GM19193 (cell line): ENCODE data around the gene AKR1E2.

Experiments
- POLR2A ChIP-seq: IDR thresholded peaks from 4 replicates; pipeline ENCODE4 v1.6.1; 2011; ENCODE audit not compliant: insufficient read depth, insufficient read length; ENCODE audit errors: extremely low read depth

AKR1E2 gene

DNA sequence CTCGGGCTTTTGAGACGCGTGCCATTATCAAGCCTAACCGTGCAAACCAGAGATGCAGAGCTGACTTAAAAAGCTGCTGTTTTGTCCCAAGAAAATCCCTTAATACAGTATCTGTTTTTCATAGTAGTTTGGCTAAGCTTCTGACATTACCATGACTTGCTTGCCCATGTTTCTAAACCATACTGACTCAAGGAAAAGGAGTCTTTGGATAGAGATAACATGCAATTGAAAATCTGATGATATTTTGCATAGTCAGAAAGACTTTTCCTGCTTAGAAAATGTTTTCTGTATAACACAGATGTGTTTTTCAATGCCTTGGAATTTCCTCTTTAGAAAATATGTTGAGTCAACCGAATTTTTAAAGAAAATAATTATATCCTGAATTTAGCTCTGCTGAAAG is 21.5 kb upstream of the AKR1E2 start:
- TF ChIP-seq POLR2A = no peak

DNA sequence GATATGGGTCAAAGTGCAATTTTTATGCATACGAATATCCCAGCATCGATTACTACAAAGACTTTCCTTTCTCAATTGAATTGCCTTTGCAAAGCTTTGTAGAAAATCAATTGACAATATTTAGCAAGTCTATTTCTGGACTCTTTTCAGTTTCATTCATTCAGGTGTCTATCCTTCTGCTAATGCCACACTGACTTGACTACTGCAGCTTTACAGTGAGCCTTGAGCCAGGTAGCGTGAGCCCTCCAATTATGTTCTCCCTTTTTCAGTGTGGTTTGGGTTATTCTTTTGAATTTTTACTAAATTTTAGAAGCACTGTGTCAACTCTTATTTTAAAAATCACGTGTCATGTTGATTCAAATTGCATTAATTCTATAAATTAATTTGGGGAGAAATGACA is 19.5 kb upstream of the AKR1E2 start:
- no peak for TF ChIP-seq POLR2A

DNA sequence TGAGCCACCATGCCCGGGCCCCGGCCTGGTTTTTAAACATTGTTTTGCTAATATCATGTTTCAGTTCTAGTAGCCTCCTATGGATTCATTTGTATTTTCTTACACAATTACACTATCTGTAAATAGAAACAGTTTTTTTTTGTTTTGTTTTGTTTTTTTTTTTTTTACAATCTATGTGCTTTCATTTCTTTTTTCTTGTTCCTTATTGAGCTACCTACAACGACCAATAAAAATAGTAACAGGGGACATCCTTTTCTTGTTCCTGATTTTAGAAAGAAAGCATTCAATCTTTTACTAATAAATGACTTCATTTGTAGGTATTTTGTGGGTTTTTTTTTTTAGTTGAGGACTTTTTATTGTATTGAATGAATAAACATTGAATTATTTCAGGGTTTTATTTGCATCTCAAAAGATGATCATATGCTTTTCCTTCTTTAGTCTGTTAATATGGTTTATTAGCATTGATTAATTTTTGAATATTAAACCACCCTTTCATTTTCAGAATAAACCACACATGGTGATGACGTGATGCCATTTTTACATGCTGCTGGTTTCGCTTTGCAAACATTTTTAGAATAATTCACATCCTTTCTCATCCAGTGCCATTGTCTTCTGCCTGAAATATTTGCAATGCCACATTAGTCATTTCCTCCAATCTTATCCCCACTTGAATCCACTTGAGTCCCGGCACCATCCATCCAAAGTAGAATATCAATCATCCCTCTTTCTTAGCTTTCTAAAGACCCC is 18.1 kb upstream of the AKR1E2 start:
- no peak for TF ChIP-seq POLR2A

DNA sequence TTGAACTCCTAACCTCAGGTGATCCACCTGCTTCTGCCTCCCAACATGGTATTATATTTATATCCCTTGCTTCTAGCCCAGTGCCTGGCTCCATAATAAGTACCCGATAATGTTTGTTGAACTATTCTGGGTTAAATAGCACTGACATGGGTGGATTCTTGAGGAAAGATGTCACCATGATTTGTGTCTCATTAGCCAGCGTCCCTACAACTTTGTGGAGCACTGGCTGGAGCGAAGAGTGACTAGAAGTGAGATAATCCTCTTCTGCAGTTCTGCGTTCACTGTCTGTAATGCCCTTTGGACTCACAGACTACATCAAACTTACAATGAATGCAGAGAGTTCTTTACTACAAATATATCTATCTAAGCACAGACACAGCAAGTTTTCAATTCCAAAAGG is 16.9 kb upstream of the AKR1E2 start:
- no peak for TF ChIP-seq POLR2A

DNA sequence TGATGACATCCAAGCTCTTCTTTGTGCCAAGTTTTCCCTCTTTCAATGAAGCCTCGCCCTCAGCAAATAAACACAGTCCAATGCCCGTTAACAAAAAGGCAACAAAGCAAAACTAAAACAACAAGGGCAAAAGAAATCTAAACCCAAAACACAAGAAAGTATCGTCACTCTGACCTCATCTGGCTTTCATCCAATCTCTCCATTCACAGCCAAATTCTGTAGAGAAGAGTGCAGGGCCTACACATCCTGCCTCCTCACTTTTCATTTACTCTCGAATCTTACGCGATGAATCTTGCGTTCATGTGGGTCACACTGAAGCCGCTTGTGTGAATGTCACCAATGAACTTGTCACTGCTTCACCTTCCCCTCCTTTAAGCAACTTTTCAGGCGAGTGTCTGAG is 15.9 kb upstream of the AKR1E2 start:
- no peak for TF ChIP-seq POLR2A

DNA sequence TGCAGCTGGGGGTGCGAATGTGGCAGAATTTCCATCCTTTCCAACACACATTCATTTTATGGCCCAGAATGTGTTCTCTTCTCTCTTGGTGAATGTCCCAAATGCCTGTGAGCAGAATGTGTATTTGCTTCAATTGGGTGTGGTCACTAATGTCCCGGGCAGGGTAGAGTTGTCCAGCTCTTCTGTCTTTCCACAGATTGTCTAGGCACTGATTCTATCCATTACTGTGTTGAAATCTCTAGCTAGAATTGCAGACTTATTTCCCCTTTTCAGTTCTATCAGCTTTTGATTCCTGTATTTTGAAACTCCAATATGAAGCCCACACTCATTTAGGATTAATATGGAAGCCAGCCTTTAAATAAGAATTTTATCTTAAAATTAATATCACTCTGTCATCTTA is 14.0 kb upstream of the AKR1E2 start:
- TF ChIP-seq POLR2A = no peak

DNA sequence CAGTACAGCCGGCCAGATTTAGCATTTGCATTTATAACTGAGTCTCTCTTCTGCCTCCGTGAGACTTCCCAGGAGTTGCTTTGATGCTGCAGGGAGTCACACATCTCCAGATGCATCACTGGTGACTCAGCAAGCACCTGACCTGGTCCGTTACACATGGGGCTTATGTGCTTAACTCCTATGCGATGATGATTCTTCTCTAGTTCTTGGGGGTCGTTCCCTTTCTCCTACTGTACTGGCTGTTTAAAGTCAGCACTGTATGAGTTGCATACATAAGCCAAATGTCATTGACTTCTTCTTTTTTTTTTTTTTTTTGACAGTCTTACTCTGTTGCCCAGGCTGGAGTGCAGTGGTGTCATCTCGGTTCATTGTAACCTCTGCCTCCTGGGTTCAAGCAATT is 13.0 kb upstream of the AKR1E2 start:
- TF ChIP-seq POLR2A = no peak

DNA sequence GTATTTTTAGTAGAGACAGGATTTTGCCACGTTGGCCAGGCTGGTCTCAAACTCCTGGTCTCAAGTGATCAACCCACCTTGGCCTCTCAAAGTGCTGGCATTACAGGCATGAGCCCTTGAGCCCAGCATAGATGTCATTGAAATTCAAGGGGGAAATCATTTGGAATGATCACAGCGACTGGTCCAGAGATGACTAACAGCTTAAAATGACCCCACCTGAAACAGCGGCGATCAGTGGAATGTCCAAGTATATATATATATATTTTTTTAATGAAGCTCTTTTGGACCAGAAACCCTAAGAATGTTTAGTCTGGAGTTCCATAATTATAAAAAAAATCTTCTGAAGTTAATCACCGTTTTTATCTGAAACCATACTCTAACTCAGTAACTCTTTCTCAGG is 12.5 kb upstream of the AKR1E2 start:
- no peak for TF ChIP-seq POLR2A

DNA sequence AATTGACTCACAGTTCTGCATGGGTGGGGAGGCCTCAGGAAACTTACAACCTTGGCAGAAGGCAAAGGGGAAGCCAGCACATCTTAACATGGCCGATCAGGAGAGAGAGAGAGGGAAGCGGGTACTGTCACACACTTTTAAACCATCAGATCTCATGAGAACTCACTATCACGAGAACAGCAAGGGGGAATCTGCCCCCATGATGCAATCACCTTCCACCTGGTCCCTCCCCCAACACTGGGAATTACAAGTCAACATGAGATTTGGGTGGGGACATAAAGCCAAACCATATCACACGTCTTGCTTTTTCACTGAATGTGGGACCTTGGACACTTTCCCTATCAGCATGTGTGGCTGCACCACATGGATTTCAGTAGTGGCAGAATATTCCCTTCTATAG is 9.0 kb upstream of the AKR1E2 start:
- no peak for TF ChIP-seq POLR2A

DNA sequence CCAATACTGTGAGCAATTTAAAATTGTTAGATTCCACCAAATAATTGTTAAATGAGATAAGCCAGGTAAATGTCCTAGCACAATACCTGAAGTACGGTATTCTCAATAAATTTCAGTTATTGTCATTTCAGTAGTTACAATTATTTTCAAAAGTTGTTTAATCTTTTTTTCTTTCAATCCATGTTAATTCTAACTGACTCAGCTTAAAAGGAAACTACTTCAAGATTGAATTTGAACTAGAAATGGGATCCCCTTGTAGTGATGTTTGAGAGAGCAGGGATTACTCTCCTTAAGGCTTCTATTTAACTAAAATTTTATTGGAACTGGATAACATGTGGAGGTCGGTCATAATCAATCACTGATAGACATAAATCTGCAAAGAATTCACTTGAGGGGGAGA is 6.9 kb upstream of the AKR1E2 start:
- no peak for TF ChIP-seq POLR2A

DNA sequence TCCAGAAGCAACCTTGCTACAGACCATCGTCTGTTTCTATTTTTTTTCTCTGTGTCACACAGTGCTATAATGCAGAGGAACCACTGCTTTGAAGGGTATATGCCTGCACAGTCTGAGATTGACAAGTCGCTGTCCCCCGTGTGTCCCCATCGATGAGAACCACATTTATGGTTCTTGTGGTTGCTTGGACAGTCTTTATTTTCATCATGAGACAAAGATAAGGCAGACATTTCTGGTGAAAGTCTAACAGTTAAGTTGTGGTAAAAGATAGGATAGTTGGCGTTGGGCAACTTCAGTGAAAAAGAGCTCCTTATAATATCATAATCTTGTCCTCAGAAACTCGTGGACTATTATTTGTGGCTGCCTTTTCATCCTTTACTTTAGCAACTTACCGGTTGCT is 6.3 kb upstream of the AKR1E2 start:
- no peak for TF ChIP-seq POLR2A

DNA sequence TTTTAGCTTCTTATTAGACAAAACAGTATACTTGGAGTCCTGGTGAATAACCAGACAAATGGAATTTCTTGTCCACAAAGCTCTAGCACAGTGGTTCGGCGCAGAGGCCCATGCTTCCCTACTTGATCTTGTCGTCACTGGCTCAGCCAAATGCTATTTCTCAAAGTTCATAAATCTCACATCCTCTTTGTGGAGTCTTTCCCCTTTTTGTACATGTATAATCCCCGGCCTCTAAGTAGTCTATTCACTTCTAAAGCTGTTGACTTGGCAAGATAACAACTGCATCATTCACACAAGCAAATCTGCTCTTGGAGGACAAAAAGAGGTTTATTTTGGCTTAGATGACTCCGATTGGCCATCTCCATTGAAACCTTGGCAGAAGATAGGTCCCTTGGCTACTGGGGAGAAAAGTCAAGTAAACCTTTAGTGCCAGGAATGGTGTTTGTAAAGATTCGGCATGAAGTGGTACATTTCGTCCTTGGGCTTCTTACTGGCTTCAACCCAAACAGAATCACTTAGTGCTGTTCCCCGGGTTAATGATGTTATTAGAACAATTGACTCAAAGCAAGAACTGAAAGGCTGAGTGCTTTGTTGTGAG is 5.1 kb upstream of the AKR1E2 start:
- no peak for TF ChIP-seq POLR2A

DNA sequence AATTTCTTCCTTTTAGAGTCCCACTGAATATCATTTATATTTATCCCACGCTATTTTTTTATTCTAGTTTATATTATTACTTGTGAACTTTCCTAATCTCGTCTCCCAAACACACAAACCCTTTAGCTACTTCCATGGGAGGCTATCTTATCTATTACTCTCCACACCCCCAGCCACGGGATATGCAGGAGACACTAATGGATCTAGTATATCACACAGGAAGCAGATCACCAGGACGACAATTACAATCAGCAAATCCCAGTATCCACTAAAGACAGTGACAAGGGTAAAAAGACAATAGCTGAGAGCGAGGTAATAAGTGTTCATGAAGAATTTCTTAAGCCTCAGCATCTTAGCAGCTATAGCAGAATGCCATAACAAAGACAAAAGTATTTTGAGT is 3.8 kb upstream of the AKR1E2 start:
- no peak for TF ChIP-seq POLR2A

DNA sequence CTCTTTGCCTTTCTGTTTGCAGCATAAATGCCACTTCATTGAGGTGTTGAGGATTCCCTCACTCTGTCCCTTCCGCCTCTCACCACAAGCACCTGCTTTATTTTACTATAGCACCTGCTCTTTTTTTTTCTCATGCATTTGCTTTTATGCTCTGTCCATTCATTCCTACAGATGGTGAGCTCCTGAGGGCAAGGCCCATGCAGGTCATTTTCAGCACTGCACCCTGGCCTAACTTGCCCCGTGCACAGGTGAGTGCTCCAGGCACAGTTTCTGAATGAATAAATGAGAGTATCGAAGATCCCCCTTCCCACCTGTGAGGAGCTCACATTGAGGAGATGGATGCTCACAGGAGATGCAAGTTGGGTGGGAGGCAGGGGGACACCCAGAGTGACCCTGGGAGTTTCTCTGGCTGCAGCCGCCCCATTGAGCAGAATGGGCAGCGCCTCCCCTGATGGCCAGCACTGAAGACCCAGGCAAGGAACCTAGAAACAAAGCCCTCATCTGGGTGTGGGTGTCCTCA is 1.2 kb upstream of the AKR1E2 start:
- TF ChIP-seq POLR2A = no peak

DNA sequence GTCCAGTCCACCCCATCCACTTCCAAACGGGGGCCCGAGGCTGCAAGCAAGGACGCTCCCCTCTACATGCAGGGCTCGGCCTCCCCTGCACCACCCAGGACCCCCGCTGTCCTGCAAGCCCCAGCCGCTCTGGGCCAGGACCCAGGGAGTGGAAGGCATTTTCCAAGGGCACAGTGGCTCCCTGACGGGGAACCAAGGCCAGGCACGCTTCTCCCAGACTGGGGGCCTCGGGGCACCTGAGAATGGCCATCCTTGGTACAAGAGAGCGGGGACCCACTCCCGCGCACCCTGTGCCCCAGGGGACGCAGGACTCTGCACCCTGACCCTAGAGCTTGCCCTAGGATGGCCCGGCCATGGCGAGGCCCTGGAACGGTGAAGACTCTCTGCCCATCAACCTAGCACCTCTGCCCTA is 545 bp upstream of the AKR1E2 start:
- TF ChIP-seq POLR2A = no peak

DNA sequence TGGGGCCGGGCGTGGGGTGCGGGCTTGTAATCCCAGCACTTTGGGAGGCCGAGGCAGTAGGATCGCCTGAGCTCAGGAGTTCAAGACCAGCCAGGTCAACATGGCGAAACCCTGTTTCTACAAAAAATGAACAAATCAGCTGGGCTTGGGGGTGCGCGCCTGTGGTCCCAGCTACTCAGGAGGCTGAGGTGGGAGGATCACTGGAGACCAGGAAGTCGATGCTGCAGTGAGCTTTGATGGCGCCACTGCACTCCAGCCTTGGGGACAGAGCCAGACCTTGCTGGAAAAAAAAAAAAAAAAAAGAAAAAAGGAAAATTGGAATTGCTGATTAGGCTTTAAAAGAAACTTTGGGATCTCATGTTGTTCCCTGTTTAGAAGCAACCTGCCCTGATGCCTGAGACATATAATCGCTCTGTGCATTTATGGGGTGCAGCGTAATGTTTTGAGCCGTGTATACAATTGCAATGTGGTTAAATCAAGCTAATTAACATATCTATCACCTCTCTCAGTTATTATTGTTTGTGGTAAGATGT is 851 bp downstream of the AKR1E2 start:
- TF ChIP-seq POLR2A = no peak
